ENCODE results near the gene GALR2. TPM values are rescaled to one million over a fixed set of nuclear protein-coding genes. Genes with fewer than 3 reads are reported as not detected.

Gene GALR2, protein sequence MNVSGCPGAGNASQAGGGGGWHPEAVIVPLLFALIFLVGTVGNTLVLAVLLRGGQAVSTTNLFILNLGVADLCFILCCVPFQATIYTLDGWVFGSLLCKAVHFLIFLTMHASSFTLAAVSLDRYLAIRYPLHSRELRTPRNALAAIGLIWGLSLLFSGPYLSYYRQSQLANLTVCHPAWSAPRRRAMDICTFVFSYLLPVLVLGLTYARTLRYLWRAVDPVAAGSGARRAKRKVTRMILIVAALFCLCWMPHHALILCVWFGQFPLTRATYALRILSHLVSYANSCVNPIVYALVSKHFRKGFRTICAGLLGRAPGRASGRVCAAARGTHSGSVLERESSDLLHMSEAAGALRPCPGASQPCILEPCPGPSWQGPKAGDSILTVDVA
- total RNA-seq = 1 to 10 TPM; 3.5 to 4.8 TPM

DNA sequence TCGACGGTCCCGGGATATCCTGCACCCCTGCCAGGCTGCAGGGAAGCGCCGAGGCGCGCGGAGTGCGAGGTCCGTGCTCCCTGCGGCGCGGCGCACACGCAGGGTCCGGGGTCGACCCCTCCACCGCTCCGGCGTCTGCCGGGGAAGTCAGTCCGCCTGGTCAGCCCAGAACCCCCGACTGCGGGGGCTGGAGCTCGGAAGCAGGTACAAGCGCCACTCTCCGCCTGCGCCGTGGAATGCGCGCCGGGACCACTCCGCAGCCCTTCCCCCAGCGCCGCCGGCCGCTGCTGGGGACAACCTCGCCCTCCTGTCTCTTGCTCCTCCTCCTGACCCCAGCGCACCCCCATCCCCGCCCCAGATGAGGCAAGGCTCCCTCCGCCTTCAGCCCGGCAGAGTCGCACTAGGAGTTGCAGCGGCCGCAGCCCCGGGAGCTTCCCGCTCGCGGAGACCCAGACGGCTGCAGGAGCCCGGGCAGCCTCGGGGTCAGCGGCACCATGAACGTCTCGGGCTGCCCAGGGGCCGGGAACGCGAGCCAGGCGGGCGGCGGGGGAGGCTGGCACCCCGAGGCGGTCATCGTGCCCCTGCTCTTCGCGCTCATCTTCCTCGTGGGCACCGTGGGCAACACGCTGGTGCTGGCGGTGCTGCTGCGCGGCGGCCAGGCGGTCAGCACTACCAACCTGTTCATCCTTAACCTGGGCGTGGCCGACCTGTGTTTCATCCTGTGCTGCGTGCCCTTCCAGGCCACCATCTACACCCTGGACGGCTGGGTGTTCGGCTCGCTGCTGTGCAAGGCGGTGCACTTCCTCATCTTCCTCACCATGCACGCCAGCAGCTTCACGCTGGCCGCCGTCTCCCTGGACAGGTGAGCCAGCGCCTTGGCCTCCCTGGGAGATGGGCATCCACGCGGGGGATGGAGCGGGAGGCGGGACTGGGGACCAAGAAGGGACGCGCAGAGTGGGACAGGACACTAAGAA, at the start of gene GALR2:
TSS of gene GALR2 (plus strand) at position 392 of the 974 bp plus-strand sequence. CDS start at position 495, 103 bp downstream.
- no peaks in the 10 kb centered on the region for H3K9me3 Mint-ChIP-seq
- no peak within 1 kb of the TSS for H3K27ac Mint-ChIP-seq
- peak within 1 kb of the TSS; percentile 17 for H3K4me3 Mint-ChIP-seq
- peaks cover 9% of the 10 kb centered on the region for H3K36me3 Mint-ChIP-seq
- POLR2A ChIA-PET = interaction anchor here (1.9 kb wide), 1 partner anchor 11 kb away, joined by 6 read pairs; no protein-coding TSS in a partner anchor
- DNase-seq = no peak
- CTCF ChIA-PET = interaction anchor here (0.6 to 1.8 kb wide), 3 partner anchors 10 to 60 kb away, joined by 3 to 11 read pairs (median 3); no protein-coding TSS in a partner anchor
- H3K4me1 Mint-ChIP-seq (ENCODE audit: low read depth) = peaks cover 52% of the 10 kb centered on the region
- intact Hi-C loops (cut with micrococcal nuclease) = loop anchor here (5.0 to 10.0 kb wide), 4 partner anchors 118 to 290 kb away; partner anchors contain the start of genes TRIM65 and UNK
- H3K27me3 Mint-ChIP-seq = peaks cover 37% of the 10 kb centered on the region

DNA sequence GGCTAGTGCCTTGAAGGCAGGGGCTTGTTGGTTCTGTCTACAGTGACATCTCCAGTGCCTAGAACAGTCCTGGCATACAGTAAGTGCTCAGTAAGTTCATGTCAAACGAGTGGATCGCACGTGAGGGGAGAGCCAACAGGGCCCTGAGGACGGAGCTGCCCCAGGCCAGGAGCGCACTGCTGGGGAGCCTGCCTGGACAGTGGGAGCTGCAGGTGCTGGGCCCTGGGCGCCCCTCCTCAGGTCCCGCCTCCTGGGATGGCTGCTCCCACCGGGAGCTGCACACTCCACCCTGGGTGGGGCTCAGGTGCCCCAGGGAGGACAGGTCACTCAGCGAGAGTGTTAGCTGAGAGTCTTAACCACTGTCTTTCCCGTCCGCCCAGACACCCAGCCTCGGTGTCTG, 49.3 kb upstream of the GALR2 start:
- CTCF ChIA-PET = no interaction called here
- Mint-ChIP-seq H3K27me3 (no peaks in the 10 kb centered on the region), H3K27ac (no peak overlapping the region), H3K4me3 (no peak overlapping the region), H3K9me3 (no peaks in the 10 kb centered on the region), H3K4me1 (ENCODE audit: low read depth) (peaks cover 10% of the 10 kb centered on the region), H3K36me3 (no peaks in the 10 kb centered on the region)
- intact Hi-C loops (cut with micrococcal nuclease) = no loop called here
- no peak for DNase-seq
- POLR2A ChIA-PET = no interaction called here

DNA sequence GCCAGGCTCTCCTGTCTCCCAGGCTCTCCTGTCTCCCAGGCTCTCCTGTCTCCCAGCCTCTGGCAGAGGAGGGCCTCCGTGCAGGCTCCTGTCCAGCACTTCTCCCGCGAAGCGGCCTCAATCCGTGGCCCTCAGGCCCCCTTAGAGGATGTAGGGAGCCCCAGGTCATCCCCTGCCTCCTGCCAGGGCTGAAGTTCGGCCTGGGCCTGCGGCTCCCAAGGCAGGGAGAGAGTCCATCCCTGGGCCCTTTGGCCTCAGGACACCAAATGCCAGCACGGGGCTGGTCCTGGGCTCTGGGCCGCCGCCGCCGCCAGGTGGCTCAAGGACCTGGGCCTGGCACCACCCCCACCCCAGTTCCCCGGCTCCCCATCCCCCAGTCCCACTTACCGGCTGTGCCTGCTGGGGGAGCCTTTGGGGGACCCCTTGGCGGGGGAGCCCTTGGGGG, 47.8 kb upstream of the GALR2 start:
- Mint-ChIP-seq H3K27ac (no peak overlapping the region), H3K4me1 (ENCODE audit: low read depth) (peaks cover 10% of the 10 kb centered on the region), H3K36me3 (no peaks in the 10 kb centered on the region), H3K27me3 (no peaks in the 10 kb centered on the region), H3K9me3 (no peaks in the 10 kb centered on the region), H3K4me3 (no peak overlapping the region)
- ChIA-PET POLR2A (no interaction called here), CTCF (interaction anchor here (1.2 kb wide), 1 partner anchor 13 kb away, joined by 6 read pairs; no protein-coding TSS in a partner anchor)
- intact Hi-C loops (cut with micrococcal nuclease) = no loop called here
- DNase-seq = no peak

DNA sequence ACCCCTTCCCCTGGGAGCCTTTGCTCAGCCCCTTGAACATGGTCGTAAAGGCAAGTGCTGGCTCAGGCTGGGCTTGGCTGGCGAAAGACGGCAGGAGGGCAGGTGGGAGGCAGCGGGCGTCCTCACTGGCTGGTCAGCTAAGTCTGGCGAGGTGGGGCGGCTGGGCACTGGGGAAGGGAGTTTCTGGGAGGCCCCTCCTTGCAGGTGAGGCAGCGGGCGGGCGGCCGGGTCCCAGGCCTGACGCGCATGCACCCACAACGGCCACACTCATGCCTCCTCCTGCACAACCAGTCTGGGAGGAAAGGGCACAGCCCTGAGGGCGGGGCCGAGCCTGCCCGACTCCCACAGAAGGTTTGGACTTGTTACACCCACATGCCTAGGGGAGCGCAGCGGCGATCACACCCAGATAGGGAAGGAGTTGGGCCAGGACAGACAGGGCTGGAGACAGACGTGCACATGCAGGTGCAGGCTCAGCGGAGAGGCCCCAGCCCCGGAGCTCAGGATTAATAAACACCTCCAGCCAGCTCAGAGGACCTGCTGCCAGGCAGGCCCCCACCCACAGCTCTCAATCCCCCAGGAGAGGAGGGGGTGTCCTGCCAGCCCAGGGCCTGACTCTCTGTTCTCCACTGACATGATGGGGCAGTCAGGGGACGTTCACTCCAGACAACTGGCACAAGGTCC, 47.3 kb upstream of the GALR2 start, which contains the start of gene EVPL:
TSS of gene EVPL (minus strand) at position 148 of the 681 bp plus-strand sequence. CDS start at position 40, 108 bp downstream.
- Mint-ChIP-seq H3K27ac (no peak within 1 kb of the TSS), H3K9me3 (no peaks in the 10 kb centered on the region), H3K4me1 (ENCODE audit: low read depth) (peaks cover 10% of the 10 kb centered on the region), H3K36me3 (no peaks in the 10 kb centered on the region), H3K27me3 (no peaks in the 10 kb centered on the region), H3K4me3 (no peak within 1 kb of the TSS)
- ChIA-PET POLR2A (no interaction called here), CTCF (no interaction called here)
- intact Hi-C loops (cut with micrococcal nuclease) = no loop called here
- DNase-seq = no peak

DNA sequence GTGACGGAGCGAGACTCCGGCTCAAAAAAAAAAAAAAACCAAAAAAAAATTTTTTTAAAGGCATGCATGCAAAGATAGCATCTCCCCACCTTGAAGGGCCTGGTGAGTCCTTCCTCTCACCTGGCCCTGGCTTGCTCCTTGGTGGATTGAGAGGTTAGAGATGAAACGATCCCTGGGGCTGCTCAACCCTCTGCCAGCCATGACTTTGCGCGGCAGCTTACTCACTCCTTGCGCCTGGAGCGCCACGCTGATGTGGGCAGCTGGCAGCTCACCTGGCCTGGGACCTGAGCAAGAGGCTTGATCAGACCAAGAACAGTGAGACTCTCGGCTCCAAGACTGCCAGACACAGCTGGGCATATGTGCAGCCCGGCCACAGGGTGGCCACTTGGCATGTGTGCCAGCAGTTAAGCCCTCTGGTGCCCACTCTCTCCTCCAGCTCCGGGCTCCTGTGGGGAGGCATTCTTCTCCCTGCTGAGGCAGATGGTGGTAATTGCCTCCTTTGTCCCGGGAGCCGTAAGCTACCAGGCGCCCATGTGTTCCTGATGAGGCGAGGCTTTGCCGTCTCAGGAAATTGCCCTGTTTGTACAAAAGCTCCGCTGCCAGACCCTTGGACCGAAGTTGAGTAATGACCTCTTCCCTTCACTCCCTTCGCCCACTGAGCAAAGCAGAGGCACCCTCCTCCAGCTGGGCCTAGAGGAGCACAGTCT, 42.4 kb upstream of the GALR2 start:
- H3K4me3 Mint-ChIP-seq = no peak overlapping the region
- CTCF ChIA-PET = interaction anchor here (0.7 to 2.3 kb wide), 6 partner anchors 18 to 365 kb away, joined by 3 to 15 read pairs (median 4); no protein-coding TSS in a partner anchor
- intact Hi-C loops (cut with micrococcal nuclease) = no loop called here
- no peaks in the 10 kb centered on the region for H3K27me3 Mint-ChIP-seq
- no peak overlapping the region for H3K27ac Mint-ChIP-seq
- no peak for DNase-seq
- H3K9me3 Mint-ChIP-seq = no peaks in the 10 kb centered on the region
- H3K4me1 Mint-ChIP-seq (ENCODE audit: low read depth) = peaks cover 10% of the 10 kb centered on the region
- no peaks in the 10 kb centered on the region for H3K36me3 Mint-ChIP-seq
- POLR2A ChIA-PET = no interaction called here

DNA sequence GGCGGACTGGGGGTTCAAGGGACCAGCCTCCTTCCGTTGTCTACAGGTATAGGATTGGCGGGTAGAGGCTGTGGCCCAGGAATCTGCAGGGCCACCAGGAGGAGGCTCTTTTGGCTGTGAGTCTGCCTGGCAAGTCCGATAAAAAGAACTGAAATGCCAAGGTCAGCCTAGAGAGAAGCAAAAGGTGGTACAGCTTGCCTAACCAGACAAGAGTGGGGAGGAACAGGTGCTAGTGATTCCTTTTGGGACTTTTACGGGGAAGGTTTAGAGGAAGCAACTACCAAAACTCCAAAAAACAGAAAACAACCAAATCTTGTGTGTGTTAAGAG, 41.8 kb upstream of the GALR2 start:
- DNase-seq = no peak
- POLR2A ChIA-PET = no interaction called here
- Mint-ChIP-seq H3K9me3 (no peaks in the 10 kb centered on the region), H3K27me3 (no peaks in the 10 kb centered on the region), H3K27ac (no peak overlapping the region), H3K4me1 (ENCODE audit: low read depth) (peaks cover 10% of the 10 kb centered on the region), H3K4me3 (no peak overlapping the region), H3K36me3 (no peaks in the 10 kb centered on the region)
- intact Hi-C loops (cut with micrococcal nuclease) = no loop called here
- CTCF ChIA-PET = interaction anchor here (0.9 to 2.3 kb wide), 4 partner anchors 19 to 267 kb away, joined by 3 to 15 read pairs (median 4); no protein-coding TSS in a partner anchor

DNA sequence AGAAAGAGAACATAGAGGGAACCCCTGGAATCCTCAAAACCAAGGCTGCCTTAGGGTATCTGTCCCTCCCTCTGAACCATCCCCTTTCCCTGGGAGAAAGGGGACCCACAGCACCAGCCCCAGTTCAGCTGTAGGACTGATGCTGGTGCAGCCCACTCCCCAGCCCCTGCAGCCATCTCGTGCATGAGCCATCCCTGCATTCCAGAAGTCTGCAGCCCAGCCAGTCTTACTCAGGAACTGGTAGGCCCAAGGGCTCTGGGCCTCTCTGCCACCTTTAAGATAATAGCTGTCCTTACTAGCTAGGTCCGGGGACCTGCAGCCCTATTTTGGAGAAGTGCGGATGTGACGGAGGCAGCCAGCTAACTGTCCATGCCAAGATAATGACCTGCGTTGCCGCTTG, 41.4 kb upstream of the GALR2 start:
- CTCF ChIA-PET = interaction anchor here (0.9 to 2.3 kb wide), 4 partner anchors 14 to 266 kb away, joined by 3 to 15 read pairs (median 4); no protein-coding TSS in a partner anchor
- Mint-ChIP-seq H3K27me3 (no peaks in the 10 kb centered on the region), H3K36me3 (peaks cover 3% of the 10 kb centered on the region), H3K4me3 (no peak overlapping the region), H3K9me3 (no peaks in the 10 kb centered on the region), H3K27ac (no peak overlapping the region), H3K4me1 (ENCODE audit: low read depth) (peaks cover 10% of the 10 kb centered on the region)
- intact Hi-C loops (cut with micrococcal nuclease) = no loop called here
- DNase-seq = no peak
- POLR2A ChIA-PET = no interaction called here

DNA sequence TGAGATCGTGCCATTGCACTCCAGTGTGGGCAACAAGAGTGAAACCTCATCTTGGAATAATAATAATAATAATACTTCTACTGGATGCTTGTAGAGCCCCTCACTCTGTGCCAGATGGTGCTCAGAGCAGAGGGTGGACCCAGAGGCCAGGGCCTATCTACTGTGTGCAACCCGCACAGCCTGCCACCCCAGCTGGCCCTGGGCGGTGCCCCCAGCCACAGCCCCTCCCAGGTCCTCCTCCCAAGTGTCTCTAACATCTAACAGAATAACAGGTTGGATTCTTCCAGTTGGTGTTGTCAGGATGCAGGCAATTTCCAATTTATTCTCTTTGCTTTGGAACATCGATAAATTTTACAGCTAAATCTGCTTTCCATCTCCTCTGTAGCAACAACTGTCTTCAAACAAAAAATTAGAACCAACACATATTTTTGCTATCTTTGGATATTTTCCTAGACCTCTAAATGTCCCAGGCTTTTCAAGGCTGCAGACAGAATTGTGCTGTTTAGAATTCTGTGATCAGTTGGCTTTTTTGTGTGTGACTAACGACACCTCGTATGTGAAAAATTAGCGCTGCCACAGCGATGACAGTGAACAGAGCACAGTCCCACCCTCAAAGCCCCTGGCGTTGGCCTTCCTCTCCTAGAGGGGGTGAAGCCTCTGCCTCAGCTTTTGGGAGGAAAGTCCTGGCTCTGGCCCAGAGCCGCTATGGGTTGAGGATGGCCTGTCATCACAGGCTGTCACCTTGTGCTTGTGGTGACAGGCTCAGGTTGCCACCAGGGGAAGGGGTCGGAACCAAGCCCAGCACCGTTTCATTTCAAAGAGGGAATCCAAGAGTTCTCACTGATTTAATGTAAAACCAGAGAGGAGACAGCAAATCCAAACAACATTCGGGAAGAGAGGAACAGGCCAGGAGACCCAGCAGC, 39.9 kb upstream of the GALR2 start:
- POLR2A ChIA-PET = no interaction called here
- peaks cover 3% of the 10 kb centered on the region for H3K4me1 Mint-ChIP-seq (ENCODE audit: low read depth)
- CTCF ChIA-PET = interaction anchor here (0.7 to 2.3 kb wide), 3 partner anchors 20 to 26 kb away, joined by 3 to 15 read pairs (median 4); no protein-coding TSS in a partner anchor
- no peaks in the 10 kb centered on the region for H3K9me3 Mint-ChIP-seq
- H3K4me3 Mint-ChIP-seq = no peak overlapping the region
- H3K27ac Mint-ChIP-seq = no peak overlapping the region
- no peak for DNase-seq
- H3K27me3 Mint-ChIP-seq = no peaks in the 10 kb centered on the region
- peaks cover 17% of the 10 kb centered on the region for H3K36me3 Mint-ChIP-seq
- intact Hi-C loops (cut with micrococcal nuclease) = no loop called here

DNA sequence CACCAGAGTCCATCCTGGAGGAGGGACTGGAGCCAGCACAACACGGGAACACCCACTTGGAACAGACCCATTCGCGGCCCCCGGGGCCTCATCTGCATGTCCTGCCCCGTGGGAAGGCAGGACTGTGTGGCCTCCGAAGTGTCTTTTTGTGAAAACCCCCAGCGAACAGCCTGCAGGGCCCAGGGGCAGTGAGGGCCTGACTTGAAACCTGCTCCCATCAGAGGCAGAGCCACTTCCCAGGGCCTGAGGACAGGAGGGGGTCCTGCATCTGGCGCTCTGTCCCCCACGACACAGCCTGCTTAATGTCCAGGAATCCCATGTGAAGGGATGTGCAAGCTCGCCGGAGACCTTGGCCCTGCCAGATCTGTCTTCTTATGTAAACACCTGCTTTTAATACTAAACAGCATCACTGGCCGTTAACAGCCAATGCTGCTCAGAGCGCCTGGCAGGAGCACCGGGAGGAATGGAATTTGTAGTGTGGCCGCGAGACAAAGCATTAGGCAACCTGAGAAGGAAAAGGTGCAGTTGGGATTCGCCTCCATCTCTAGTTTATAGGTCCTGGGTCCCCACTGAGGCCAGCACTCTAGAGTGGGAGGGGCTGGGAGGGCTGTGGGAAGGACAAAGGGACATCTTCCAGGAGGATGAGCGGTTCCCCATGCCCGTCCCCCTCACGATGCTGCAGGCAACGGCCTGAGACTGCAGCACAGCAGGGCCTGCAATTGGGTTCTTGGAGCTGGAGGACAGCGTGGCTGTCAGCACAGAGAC, 37.9 kb upstream of the GALR2 start:
- DNase-seq = no peak
- Mint-ChIP-seq H3K9me3 (no peaks in the 10 kb centered on the region), H3K4me1 (ENCODE audit: low read depth) (no peaks in the 10 kb centered on the region), H3K4me3 (no peak overlapping the region), H3K27me3 (no peaks in the 10 kb centered on the region), H3K27ac (no peak overlapping the region), H3K36me3 (peaks cover 27% of the 10 kb centered on the region)
- ChIA-PET POLR2A (no interaction called here), CTCF (interaction anchor here (0.7 kb wide), 1 partner anchor 361 kb away, joined by 3 read pairs; no protein-coding TSS in a partner anchor)
- intact Hi-C loops (cut with micrococcal nuclease) = no loop called here

DNA sequence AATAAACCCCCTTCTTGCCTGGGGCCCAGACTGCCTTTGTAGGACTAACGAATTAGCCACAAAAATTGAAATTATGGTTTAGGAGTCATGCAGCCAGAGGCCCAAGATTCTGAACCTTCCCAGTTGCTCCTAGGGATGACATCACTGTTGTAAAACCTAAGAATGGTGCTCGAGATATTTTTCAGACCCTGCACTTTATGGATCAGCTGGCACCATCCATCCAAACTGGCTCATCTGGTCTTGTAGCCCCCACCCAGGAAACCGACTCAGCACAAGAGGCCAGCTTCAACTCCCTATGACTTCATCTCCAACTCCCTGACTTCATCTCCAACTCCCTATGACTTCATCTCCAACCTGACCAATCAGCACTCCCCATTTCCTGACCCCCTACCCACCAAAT, 36.5 kb upstream of the GALR2 start:
- H3K9me3 Mint-ChIP-seq = no peaks in the 10 kb centered on the region
- H3K36me3 Mint-ChIP-seq = peaks cover 30% of the 10 kb centered on the region
- H3K27ac Mint-ChIP-seq = no peak overlapping the region
- no peak for DNase-seq
- H3K27me3 Mint-ChIP-seq = no peaks in the 10 kb centered on the region
- ChIA-PET POLR2A (no interaction called here), CTCF (interaction anchor here (0.6 kb wide), 1 partner anchor 23 kb away, joined by 3 read pairs; no protein-coding TSS in a partner anchor)
- no peak overlapping the region for H3K4me3 Mint-ChIP-seq
- intact Hi-C loops (cut with micrococcal nuclease) = no loop called here
- H3K4me1 Mint-ChIP-seq (ENCODE audit: low read depth) = no peaks in the 10 kb centered on the region

All from activated CD4-positive, alpha-beta memory T cell treated with anti-CD3 and anti-CD28 coated beads for 36 hours (primary cell).